ENCODE measurements around the gene RFXANK.
"Not testable (repeated sequence)": the region's sequence is repeated elsewhere in the genome, so short reads cannot be mapped to it uniquely, and the experiment has no call there.

Gene RFXANK

GRCh38 chr19:19192078-19192882 lies at the start of gene RFXANK, which contains the start of gene BORCS8:
TSS of gene RFXANK (plus strand) at chr19:19192258. CDS start at chr19:19193947, 1,689 bp downstream.
TSS of gene BORCS8 (minus strand) at chr19:19192152. CDS start at chr19:19192117, 35 bp downstream.
- peak; percentile 99 for DNase-seq

GRCh38 chr19:19142347-19142746 lies 49.7 kb upstream of the RFXANK start:
- no peak for DNase-seq

- no peak for DNase-seq
Observed at GRCh38 chr19:19145281-19145680, 46.8 kb upstream of the RFXANK start.

GRCh38 chr19:19145684-19146608 lies 46.1 kb upstream of the RFXANK start:
- peak; percentile 98 for DNase-seq

GRCh38 chr19:19146865-19147264 lies 45.2 kb upstream of the RFXANK start:
- DNase-seq, result no peak

GRCh38 chr19:19147344-19147743 lies 44.7 kb upstream of the RFXANK start:
- no peak for DNase-seq

- not testable (repeated sequence) for DNase-seq
Observed at GRCh38 chr19:19148504-19148903, 43.6 kb upstream of the RFXANK start.

- DNase-seq, result no peak
Observed at GRCh38 chr19:19149435-19149834, 42.6 kb upstream of the RFXANK start.

GRCh38 chr19:19151418-19151817 lies 40.6 kb upstream of the RFXANK start:
- DNase-seq, result no peak

- no peak for DNase-seq
Observed at GRCh38 chr19:19152668-19153384, 39.2 kb upstream of the RFXANK start.

GRCh38 chr19:19154768-19155494 lies 37.1 kb upstream of the RFXANK start:
- DNase-seq, result no peak

- no peak for DNase-seq
Observed at GRCh38 chr19:19155495-19156219, 36.4 kb upstream of the RFXANK start.

GRCh38 chr19:19157808-19158207 lies 34.2 kb upstream of the RFXANK start:
- no peak for DNase-seq

GRCh38 chr19:19159534-19159933 lies 32.5 kb upstream of the RFXANK start:
- no peak for DNase-seq

GRCh38 chr19:19160461-19161035 lies 31.5 kb upstream of the RFXANK start:
- no peak for DNase-seq

GRCh38 chr19:19162495-19162894 lies 29.6 kb upstream of the RFXANK start:
- no peak for DNase-seq

- DNase-seq, result no peak
Observed at GRCh38 chr19:19165396-19165795, 26.7 kb upstream of the RFXANK start.

GRCh38 chr19:19167612-19168011 lies 24.4 kb upstream of the RFXANK start:
- no peak for DNase-seq

- no peak for DNase-seq
Observed at GRCh38 chr19:19169236-19170052, 22.6 kb upstream of the RFXANK start.
